ENCODE data around the gene PLXDC2.

GRCh38 chr10:19892270-19892669 lies 76.0 kb downstream of the PLXDC2 start:
- TF ChIP-seq, protein P1, sequence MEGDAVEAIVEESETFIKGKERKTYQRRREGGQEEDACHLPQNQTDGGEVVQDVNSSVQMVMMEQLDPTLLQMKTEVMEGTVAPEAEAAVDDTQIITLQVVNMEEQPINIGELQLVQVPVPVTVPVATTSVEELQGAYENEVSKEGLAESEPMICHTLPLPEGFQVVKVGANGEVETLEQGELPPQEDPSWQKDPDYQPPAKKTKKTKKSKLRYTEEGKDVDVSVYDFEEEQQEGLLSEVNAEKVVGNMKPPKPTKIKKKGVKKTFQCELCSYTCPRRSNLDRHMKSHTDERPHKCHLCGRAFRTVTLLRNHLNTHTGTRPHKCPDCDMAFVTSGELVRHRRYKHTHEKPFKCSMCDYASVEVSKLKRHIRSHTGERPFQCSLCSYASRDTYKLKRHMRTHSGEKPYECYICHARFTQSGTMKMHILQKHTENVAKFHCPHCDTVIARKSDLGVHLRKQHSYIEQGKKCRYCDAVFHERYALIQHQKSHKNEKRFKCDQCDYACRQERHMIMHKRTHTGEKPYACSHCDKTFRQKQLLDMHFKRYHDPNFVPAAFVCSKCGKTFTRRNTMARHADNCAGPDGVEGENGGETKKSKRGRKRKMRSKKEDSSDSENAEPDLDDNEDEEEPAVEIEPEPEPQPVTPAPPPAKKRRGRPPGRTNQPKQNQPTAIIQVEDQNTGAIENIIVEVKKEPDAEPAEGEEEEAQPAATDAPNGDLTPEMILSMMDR (conservative IDR thresholded peaks at IDR 0.05 in 1 of 2, IDR thresholded peaks at IDR 0.05 in 1 of 2; ENCODE audit: extremely low read depth in 1 of 2, insufficient read depth in 1 of 2, low read depth in 1 of 2, low read length in 2 of 2) = no peak
- TF ChIP-seq EZH2 (IDR thresholded peaks at IDR 0.05; ENCODE audit: borderline replicate concordance, low read length) = no peak

Measured in mammary epithelial cell (primary cell).